ENCODE results near the gene NCOR1. TPM values are rescaled to one million over a fixed set of nuclear protein-coding genes. Genes with fewer than 3 reads are reported as not detected.

The NCOR1 gene
- total RNA-seq, 4 donors from 2014 or later, result 136 to 320 (median 177) TPM

DNA sequence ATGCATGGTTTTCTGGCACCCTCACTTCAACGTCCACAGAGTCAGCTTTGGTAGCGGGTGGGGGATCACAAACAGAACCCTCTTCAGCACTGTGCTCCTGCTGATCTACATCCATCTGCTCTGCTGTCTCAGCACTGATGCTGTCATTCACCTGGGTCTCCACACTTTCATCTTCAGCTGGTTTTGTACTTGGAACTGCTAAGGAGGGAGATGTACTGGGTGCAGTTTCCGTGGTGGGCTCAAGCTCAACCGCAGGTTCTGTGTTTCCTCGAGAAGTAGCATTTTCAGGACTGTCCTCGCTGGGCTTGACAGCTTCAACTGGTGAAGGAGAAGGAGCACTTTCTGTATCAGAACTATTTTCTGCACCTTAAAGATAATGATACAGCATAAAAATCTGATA is 113.9 kb downstream of the NCOR1 start:
- no peak for DNase-seq (ENCODE audit: low spot score in 2 of 2)
- TF ChIP-seq POLR2AphosphoS5 (IDR thresholded peaks at IDR 0.05) (no peak), EP300 (IDR thresholded peaks at IDR 0.05) (no peak), POLR2A (IDR thresholded peaks at IDR 0.05) (no peak)
- TF ChIP-seq, protein P1, sequence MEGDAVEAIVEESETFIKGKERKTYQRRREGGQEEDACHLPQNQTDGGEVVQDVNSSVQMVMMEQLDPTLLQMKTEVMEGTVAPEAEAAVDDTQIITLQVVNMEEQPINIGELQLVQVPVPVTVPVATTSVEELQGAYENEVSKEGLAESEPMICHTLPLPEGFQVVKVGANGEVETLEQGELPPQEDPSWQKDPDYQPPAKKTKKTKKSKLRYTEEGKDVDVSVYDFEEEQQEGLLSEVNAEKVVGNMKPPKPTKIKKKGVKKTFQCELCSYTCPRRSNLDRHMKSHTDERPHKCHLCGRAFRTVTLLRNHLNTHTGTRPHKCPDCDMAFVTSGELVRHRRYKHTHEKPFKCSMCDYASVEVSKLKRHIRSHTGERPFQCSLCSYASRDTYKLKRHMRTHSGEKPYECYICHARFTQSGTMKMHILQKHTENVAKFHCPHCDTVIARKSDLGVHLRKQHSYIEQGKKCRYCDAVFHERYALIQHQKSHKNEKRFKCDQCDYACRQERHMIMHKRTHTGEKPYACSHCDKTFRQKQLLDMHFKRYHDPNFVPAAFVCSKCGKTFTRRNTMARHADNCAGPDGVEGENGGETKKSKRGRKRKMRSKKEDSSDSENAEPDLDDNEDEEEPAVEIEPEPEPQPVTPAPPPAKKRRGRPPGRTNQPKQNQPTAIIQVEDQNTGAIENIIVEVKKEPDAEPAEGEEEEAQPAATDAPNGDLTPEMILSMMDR (IDR thresholded peaks at IDR 0.05), result no peak
- Histone ChIP-seq H3K27ac (no peak overlapping the region), H3K4me1 (peaks cover 5% of the 10 kb centered on the region), H3K4me3 (no peak overlapping the region), H3K27me3 (no peaks in the 10 kb centered on the region), H3K9me3 (no peaks in the 10 kb centered on the region), H3K36me3 (peaks cover 53% of the 10 kb centered on the region)
- WGBS, result 95% methylated on average over 6 of the region's 6 CpGs

DNA sequence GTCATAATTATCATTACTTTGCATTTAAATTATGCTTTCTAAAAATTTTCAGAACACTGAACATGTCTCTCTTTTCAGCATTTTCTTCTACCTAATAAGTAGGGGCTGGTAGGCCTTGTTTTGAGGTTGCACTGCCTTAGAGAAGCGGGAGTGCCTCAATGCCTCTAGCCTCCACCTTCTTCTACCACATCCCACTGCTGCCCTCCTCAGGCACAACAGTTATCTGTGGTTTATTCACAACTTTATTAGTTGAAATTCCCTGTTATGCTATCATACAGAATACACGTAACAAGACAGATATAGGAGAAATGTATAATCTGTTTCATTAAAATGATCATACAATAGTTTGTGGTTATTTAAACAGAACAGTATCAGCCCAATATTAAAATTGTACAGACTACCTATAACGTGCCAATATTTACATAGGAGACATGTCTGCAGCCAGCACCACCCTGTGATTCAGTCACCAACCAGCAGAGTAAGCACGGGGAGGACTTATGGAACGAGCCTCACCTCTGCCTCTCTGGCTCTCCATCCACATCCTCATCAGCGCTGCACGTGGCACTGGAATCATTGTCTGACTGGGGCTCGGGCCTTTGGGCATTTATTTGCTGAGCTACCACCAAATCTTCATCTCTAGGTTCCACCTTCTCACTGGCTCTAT is 114.5 kb downstream of the NCOR1 start:
- no peak for TF ChIP-seq EP300 (IDR thresholded peaks at IDR 0.05)
- TF ChIP-seq POLR2A (IDR thresholded peaks at IDR 0.05), result no peak
- no peak for TF ChIP-seq POLR2AphosphoS5 (IDR thresholded peaks at IDR 0.05)
- TF ChIP-seq, protein P1 (IDR thresholded peaks at IDR 0.05), result no peak
- Histone ChIP-seq H3K9me3 (no peaks in the 10 kb centered on the region), H3K27me3 (no peaks in the 10 kb centered on the region), H3K4me3 (no peak overlapping the region), H3K27ac (no peak overlapping the region), H3K4me1 (no peaks in the 10 kb centered on the region), H3K36me3 (peaks cover 56% of the 10 kb centered on the region)
- DNase-seq (ENCODE audit: low spot score in 2 of 2), result no peak
- 89% methylated on average over 8 of the region's 8 CpGs for WGBS

DNA sequence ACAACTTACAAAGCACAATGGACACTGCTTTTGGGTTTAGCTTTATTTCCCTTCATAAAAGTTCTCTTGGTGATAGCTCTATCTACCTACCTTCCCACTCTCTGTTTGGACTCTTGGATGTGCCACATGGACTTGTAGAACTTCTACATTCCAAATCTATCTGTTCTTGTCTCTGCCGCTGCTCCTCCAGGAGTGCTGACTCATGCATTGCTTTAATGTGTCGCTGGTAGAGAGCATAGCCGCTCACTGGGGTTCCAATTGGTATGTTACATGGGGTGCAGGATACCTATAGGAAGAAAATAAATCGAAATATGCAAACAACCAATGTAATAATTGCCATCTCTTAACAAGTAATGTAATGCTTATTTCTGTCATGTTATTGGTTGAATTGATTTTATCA is 123.6 kb downstream of the NCOR1 start:
- H3K27me3 ChIP-seq, result no peaks in the 10 kb centered on the region
- peaks cover 31% of the 10 kb centered on the region for H3K36me3 ChIP-seq
- no peak for DNase-seq (ENCODE audit: low spot score in 2 of 2)
- no peaks in the 10 kb centered on the region for H3K9me3 ChIP-seq
- no peaks in the 10 kb centered on the region for H3K4me1 ChIP-seq
- 90% methylated on average over 4 of the region's 4 CpGs for WGBS
- TF ChIP-seq POLR2AphosphoS5 (IDR thresholded peaks at IDR 0.05), result no peak
- no peak for TF ChIP-seq POLR2A (IDR thresholded peaks at IDR 0.05)
- no peak for TF ChIP-seq EP300 (IDR thresholded peaks at IDR 0.05)
- TF ChIP-seq, protein P1 (IDR thresholded peaks at IDR 0.05), result no peak
- H3K27ac ChIP-seq, result no peak overlapping the region
- no peak overlapping the region for H3K4me3 ChIP-seq

DNA sequence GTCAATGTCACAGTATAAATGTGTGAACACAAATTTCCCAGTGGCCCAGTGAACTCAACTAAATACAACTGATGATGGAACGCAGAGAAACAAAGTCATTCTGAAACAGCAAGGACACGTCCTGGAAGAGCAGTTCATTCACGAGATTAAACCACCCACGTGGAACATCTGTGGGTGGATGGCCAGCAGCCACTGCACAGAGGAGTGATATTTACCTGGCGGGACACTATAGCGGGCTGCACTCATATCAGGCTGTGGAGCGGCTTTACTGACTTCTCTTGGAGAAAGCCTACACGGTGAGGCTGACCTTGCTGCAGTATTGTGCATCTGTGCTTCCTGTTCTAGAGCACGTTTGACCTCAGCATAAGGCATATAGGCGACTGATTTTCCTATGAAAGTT is 128.4 kb downstream of the NCOR1 start:
- H3K36me3 ChIP-seq, result peaks cover 42% of the 10 kb centered on the region
- H3K27me3 ChIP-seq, result no peaks in the 10 kb centered on the region

DNA sequence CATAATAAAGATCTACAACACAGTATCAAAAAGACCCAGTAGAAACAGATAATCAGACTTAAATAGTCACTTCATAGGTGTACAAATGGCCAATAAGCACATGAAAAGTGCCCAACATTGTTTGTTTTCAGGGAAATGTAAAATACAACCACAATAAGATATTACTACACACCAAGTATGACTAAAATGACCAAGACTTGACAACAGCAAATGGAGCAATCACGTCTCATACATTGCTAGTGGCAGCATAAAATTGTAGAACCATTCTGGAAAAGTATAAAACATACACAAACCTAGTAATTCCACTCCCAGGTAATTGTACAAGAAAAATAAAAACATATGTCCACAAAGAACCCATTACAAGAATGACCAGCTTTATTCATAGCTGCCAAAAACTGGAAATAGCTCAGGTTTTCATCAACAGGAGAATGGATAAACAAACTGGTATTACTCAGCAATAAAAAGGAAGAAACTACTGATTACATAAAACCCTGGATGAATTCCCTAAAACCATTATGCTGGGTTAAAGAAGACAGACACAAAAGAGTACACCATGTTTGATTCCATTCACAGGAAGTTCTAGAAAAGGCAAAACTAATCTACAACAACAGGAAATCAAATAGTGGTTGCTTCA is 130.2 kb downstream of the NCOR1 start:
- no peaks in the 10 kb centered on the region for H3K27me3 ChIP-seq
- TF ChIP-seq, protein P1 (IDR thresholded peaks at IDR 0.05), result no peak
- TF ChIP-seq POLR2AphosphoS5 (IDR thresholded peaks at IDR 0.05), result no peak
- no peak for TF ChIP-seq EP300 (IDR thresholded peaks at IDR 0.05)
- no peak for TF ChIP-seq POLR2A (IDR thresholded peaks at IDR 0.05)
- no peak overlapping the region for H3K27ac ChIP-seq
- H3K36me3 ChIP-seq, result peaks cover 37% of the 10 kb centered on the region
- DNase-seq (ENCODE audit: low spot score in 2 of 2), result no peak
- WGBS, result 84% methylated on average over 1 of the region's 1 CpG
- H3K9me3 ChIP-seq, result no peaks in the 10 kb centered on the region
- no peak overlapping the region for H3K4me3 ChIP-seq
- no peaks in the 10 kb centered on the region for H3K4me1 ChIP-seq

More for the DNA sequence above, 128.4 kb downstream of the NCOR1 start:
- Histone ChIP-seq H3K4me3 (no peak overlapping the region), H3K4me1 (no peaks in the 10 kb centered on the region), H3K9me3 (no peaks in the 10 kb centered on the region), H3K27ac (no peak overlapping the region)
- 82% methylated on average over 10 of the region's 10 CpGs for WGBS
- no peak for TF ChIP-seq EP300 (IDR thresholded peaks at IDR 0.05)
- TF ChIP-seq, protein P1 (IDR thresholded peaks at IDR 0.05), result no peak
- no peak for TF ChIP-seq POLR2AphosphoS5 (IDR thresholded peaks at IDR 0.05)
- no peak for TF ChIP-seq POLR2A (IDR thresholded peaks at IDR 0.05)
- DNase-seq (ENCODE audit: low spot score in 2 of 2), result no peak
